Fibroblast of pulmonary artery (primary cell): ENCODE measurements around the gene CARD11.

ENCODE experiments used
- DNase-seq: peaks from one replicate; pipeline ENCODE4 v3.0.0-alpha.2; 2010; ENCODE audit warnings: low read depth
- H3K4me3 ChIP-seq: replicated peaks from 2 replicates; pipeline ENCODE4 v1.5.1; 2011; ENCODE audit warnings: low read depth, mild to moderate bottlenecking, control low read depth, low read length, moderate library complexity
- TF ChIP-seq, protein P1 (sequence below): IDR thresholded peaks from 2 replicates; pipeline ENCODE4 v1.5.1; 2011; ENCODE audit warnings: mild to moderate bottlenecking, control low read depth, low read length, inconsistent platforms; ENCODE audit errors: missing control alignments

The CARD11 gene

DNA sequence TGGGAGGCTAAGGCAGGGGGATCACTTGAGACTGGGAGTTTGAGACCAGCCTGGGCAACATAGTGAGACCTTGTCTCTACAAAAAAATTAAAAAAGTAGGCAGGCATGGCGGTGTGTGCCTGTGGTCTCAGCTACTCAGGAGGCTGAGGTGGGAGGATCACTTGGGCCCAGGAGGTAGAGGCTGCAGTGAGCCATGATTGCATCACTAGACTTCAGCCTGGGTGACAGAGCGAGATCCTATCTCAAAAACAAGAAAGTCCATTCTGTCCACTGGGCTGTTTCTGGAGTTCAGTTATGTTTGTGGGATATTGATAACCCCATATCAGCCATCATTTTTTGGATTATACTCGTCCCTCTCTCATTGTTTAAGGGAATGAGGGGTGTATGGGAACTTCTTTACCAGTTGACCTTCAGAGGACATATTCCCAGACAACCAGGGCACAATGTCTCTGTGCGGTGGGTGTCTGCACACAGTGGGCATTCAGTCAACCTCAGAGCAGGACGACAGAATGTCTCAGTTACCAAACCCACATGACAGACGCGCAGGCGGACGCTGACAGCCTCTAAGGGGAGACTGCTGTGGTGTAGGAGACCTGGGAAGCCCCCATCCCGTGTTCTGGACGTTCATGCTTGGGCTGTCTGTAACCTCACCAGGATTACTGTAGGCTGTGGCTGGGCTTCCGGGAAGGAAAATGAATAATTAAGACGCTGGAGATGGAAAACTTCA lies 69.4 kb downstream of the CARD11 start:
- no peak for DNase-seq
- TF ChIP-seq, protein P1, sequence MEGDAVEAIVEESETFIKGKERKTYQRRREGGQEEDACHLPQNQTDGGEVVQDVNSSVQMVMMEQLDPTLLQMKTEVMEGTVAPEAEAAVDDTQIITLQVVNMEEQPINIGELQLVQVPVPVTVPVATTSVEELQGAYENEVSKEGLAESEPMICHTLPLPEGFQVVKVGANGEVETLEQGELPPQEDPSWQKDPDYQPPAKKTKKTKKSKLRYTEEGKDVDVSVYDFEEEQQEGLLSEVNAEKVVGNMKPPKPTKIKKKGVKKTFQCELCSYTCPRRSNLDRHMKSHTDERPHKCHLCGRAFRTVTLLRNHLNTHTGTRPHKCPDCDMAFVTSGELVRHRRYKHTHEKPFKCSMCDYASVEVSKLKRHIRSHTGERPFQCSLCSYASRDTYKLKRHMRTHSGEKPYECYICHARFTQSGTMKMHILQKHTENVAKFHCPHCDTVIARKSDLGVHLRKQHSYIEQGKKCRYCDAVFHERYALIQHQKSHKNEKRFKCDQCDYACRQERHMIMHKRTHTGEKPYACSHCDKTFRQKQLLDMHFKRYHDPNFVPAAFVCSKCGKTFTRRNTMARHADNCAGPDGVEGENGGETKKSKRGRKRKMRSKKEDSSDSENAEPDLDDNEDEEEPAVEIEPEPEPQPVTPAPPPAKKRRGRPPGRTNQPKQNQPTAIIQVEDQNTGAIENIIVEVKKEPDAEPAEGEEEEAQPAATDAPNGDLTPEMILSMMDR, result no peak

GRCh38 chr7:2972835-2973161 lies 70.9 kb downstream of the CARD11 start:
- DNase-seq, result no peak
- no peak overlapping the region for H3K4me3 ChIP-seq
- TF ChIP-seq, protein P1, result no peak

More for the DNA sequence above, 69.4 kb downstream of the CARD11 start:
- H3K4me3 ChIP-seq, result no peak overlapping the region

DNA sequence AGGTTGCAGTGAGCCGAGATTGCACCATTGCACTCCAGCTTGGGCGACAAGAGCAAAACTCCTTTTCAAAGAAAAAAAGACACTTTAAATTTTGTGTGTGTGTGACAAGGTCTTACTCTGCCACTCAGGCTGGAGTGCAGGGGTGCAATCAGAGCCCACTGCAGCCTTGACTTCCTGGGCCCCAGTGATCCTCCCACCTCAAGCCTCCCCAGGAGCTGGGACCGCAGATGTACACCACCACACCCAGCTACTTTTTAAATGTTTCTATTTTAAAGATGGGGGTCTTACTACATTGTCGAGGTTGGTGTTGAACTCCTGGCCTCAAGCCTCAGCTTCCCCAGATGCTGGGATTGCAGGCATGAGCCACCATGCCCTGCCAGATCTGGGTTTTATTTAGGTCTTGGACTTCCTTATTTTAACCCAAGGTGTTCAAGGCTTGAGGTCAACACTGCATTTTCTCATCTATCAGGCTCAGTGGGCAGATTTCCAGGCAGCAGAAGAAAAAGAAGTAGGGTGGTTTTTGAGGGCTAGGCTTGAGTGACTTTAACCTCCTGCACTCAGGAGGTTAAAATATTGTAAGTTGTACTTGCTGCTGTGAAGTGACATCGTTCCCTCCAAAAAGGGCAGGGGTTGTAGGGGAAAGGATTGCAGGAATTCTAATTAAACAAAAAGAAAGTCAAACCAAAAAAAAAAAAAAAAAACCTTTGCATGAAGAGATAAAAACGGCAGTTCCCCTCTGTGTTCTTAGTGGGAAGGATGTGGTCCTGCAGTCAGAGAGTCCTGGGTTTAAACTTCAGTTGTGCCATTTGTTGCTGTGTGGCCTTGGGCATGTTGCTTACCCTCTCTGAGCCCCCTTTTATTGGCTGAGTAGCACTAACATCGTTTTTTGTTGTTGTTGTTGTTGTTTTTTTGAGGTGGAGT lies 71.5 kb downstream of the CARD11 start:
- H3K4me3 ChIP-seq, result no peak overlapping the region
- DNase-seq, result no peak

DNA sequence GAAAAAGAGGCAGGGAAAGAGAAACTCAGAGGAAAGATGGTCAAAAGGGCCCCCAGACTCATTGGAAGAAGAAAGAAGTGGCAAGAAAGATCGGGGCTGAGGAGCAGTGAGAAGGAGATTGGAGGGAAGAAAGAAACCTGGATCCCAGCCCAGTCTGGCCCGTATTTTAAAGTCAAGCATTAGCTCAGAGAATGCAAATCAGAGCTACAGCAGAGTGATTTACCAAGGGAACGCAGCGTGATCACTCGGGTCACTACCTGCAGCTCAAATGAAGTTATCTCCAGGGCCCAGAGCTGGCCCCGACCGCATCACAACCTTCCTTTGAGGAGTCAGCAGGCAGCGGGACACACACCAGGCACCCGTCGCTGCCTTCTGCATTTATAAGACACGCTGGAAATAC lies 72.8 kb downstream of the CARD11 start:
- no peak overlapping the region for H3K4me3 ChIP-seq
- TF ChIP-seq, protein P1, result no peak
- DNase-seq, result no peak

More for the DNA sequence above, 71.5 kb downstream of the CARD11 start:
- TF ChIP-seq, protein P1, result no peak

GRCh38 chr7:2970307-2970664 lies 73.4 kb downstream of the CARD11 start:
- no peak for DNase-seq
- TF ChIP-seq, protein P1, result no peak
- no peak overlapping the region for H3K4me3 ChIP-seq

DNA sequence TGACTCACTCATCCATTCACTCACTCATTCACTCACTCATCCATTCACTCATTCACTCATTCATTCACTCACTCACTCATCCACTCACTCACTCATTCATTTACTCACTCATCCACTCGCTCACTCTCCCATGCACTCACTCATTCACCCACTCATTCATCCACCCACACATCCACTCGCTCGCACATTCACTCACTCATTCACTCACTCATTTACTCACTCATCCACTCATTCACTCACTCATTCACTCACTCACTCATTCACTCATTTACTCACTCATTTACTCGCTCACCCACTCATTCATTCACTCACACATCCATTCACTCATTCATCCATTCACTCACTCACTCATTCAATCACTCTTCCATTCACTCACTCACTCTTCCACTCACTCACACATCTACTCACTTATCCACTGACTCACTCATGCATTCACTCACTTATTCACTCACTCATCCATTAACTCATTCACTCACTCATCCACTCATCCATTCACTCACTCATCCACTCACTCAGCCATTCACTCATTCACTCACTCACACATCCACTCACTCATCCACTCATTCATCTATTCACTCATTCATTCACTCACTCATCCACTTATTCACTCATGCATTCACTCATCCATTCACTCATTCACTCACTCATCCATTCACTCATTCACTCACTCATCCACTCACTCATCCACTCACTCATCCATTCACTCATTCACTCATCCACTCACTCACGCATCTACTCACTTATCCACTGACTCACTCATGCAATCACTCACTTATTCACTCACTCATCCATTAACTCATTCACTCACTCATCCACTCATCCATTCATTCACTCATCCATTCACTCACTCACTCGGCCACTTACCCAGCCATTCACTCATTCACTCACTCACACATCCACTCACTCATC lies 74.0 kb downstream of the CARD11 start:
- DNase-seq, result no peak
- TF ChIP-seq, protein P1, result no peak
- H3K4me3 ChIP-seq, result no peak overlapping the region
